GM19351 (cell line): ENCODE results near the gene KIAA1217.
"Not testable (repeated sequence)": the region's sequence is repeated elsewhere in the genome, so short reads cannot be mapped to it uniquely, and the experiment has no call there.

Experiments used
- ATAC-seq: cut with Tn5 transposase; IDR thresholded peaks from one replicate; pipeline ENCODE4 v1.9.1; 2021; ENCODE audit warnings: mild to moderate bottlenecking, moderate library complexity; ENCODE audit not compliant: unreplicated experiment

KIAA1217 gene

DNA sequence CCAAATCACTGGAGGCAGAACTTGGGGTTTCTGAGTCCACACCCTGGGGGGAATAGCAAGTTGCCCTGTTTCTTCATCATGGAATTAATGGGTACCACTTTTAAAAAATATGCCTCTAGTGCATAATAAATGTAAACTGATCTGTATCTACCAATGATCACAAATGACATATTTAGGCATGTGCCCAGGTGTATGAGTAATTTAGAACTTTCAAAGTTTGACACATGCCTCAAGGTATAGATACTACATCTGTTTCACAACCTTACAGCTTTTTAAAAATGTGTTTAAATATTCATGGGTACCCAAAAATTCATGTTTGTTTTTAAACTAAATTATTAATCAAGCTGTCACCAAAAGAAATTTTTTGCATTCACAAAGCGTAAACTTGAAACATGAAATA is 226.0 kb downstream of the KIAA1217 start:
- peak; percentile 54 for ATAC-seq

DNA sequence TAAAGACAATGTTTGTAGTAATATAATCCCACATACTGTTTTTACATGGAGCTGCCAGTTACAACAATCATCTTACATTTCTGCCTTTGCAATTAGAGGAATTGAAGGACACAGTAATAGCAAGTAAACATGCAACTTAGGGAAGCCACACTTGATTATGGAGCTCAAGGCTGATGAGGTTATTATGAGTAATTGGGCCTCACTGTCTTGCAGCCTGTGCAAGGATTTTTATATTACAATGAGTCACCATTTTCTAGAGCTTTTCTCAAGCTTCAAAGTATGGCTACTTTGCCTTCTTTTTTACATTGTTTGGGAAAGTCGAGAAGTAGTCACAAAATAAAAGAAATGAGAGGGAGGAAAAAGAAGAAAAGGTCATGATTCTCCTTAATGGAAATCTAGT is 226.4 kb downstream of the KIAA1217 start:
- no peak for ATAC-seq

DNA sequence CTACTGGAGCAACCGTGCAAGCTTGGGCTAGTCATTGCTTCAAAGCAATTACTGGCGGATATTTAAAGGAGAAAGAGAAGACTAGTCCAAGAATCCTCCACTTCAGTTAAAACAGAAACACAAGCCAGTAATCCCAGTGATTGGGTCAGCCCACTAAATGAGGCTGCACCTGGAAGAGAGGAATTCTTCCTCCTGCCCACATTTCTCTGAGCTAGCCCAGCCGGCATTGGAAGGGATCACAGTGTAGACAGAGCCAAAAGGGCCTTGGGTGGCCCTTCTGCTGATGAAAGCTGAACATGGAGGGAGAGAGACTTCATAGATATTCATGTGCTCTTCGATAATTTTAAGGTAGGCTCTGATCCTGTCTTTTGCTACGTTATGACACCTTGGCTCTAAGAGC is 228.4 kb downstream of the KIAA1217 start:
- ATAC-seq = no peak

DNA sequence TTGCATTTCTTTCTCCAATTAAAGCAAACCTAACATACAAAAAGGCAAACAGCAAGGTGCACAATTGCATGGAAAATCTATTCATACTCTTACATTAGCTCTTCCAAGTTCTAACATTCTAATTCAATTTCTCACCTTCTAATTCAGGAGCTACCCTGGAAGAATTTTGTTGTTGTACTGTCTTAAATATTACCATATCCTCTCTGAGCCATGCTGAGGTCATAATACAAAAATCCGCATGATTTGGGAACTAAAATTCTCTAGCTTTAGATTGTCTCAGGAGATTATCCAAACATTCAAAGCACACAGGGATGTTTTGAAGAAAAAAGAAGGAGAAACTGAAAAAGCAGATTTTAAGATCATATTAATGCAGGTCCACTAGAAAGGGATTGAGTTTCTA is 229.9 kb downstream of the KIAA1217 start:
- no peak for ATAC-seq

DNA sequence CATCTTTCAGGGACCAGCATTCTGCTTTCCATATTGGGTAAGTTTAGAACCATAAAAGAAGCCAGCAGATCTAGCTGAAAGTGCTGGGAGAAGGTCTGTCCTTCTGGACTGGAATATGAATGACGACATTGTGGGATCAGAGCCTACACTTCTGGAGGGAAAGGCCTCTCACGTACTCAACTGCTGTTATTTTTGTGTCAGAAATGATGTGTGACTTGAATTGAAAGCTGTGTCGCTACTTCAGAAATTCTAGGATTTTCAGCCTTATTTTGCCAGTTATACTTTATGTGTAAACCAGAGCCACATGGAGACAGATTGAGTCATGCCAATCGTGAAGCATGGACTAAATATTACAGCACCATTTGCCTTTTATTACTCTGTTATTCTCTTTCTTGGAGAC is 231.0 kb downstream of the KIAA1217 start:
- no peak for ATAC-seq

DNA sequence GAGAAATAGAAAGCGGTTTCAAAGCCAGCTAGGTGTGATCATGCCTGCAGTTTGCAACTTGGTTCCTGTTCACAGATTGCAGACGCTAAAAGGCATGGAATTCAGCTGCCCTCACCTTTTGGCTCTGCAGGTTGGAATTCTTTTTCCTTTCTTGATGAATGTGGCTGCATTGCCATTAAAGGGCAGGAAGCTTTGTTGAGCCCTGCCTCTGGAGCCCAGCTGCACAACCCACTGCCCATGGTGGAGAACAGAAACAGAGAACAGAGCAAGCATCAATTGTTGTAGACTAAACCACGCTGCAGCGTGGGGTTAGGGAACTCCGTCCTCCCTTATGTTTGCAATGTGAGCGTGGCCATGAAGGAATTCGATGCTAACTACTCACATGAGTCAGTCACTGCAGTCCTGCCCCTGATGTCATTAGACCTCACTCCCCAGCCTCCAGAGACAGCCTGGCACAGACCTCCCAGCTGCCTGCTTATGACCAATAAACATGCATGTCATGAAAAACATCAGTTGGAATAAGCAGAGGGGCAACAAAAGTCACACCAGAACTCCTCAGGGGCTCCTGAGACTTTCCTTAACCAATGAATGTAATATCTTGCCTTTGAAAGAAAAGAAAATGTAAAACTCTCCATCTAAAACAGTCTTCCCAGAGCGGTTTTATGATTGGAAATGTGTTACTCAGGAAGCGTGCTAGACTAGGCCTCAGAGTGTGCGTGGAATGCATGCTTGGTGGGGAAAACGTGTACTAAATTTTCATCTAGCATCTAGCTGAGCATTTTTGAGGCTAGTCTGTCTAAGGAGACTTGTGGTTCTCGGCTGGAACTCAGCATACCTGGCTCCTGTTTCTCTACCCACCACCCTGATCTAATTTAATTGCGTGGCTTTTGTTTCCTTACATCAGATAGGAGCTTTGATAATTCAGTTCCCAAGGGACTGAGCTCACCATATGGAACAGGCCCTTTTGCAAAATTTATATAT is 232.2 kb downstream of the KIAA1217 start:
- no peak for ATAC-seq

DNA sequence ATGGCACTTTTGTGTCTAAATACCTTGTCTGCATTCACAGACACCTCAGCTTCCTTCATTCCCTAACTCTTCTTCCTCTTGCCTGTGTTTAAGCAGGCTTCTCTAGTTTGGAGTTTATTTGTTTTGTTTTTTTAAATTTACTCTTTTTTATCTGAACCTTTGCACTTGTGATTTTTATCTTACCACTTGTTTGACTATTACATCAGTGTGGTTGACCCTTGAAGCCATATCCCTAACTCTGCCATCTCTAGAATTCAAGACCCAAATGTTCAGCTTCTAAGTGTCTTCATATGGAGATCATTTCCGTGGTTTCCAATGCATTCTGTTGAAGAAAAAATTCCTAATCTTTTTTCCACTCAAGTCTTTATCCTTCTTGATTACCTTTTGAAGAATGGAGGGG is 233.3 kb downstream of the KIAA1217 start:
- ATAC-seq = no peak

DNA sequence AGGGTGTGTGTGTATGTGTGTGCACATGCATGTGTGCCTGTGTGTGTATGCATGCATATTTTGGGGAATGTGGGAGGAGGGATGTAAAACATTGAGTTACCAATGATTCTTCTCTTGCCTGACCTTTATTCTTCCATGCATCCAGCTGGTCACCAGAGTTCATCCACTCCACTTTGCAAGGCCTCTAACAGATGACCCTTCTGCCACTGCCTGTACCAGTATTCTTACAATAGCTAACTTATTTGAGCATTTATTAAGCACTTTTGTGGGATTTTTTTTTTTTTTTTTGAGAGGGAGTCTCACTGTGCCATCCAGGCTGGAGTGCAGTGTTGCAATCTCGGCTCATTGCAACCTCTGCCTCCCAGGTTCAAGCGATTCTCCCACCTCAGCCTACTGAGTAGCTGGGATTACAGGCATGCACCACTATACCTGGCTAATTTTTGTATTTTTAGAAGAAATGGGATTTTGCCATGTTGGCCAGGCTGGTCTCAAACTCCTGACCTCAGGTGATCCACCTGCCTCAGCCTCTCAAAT is 233.8 kb downstream of the KIAA1217 start:
- ATAC-seq = not testable (repeated sequence)

DNA sequence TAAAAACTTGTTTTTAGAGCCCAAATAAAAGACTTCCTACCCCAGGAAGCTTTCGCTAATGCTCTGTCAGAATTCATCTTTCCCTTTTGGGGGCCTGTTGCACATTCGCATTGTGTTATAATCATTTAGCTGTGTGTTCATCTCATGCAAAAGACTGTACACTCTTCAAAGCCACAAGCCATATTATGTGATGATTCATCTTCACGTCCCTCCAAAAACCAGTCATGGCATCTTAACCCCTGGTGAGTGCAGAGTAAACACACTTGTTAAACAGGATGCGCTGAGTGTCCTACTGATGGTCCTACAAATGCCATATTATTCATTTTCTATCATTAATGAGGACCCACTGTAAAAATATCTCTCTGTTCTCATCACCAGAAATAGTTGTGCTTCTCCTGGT is 235.4 kb downstream of the KIAA1217 start:
- no peak for ATAC-seq

DNA sequence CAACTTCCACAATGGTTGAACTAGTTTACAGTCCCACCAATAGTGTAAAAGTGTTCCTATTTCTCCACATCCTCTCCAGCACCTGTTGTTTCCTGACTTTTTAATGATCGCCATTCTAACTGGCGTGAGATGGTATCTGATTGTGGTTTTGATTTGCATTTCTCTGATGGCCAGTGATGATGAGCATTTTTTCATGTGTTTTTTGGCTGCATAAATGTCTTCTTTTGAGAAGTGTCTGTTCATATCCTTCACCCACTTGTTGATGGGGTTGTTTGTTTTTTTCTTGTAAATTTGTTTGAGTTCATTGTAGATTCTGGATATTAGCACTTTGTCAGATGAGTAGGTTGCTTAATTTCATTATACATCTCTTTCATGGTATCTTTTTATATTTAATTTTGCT is 237.0 kb downstream of the KIAA1217 start:
- ATAC-seq = not testable (repeated sequence)

DNA sequence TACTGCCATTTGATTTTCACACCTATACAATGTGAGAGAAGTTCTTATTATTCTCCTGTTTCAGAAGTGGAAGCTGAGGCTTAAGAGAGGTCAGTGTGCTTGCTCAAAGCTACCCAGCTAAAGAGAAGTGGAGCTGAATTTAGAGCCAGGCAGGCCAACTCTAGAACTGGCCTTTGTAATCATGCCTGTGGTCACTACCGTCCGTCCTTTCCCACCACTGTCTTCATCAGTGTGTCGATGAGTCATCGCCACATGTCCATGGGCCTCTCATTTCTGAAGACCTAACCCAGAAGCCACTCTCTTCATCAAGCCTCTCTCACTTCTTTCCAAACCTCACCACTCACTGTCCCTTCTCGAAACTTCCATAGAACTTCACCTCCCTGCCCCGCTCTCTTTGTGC is 237.8 kb downstream of the KIAA1217 start:
- ATAC-seq = no peak

DNA sequence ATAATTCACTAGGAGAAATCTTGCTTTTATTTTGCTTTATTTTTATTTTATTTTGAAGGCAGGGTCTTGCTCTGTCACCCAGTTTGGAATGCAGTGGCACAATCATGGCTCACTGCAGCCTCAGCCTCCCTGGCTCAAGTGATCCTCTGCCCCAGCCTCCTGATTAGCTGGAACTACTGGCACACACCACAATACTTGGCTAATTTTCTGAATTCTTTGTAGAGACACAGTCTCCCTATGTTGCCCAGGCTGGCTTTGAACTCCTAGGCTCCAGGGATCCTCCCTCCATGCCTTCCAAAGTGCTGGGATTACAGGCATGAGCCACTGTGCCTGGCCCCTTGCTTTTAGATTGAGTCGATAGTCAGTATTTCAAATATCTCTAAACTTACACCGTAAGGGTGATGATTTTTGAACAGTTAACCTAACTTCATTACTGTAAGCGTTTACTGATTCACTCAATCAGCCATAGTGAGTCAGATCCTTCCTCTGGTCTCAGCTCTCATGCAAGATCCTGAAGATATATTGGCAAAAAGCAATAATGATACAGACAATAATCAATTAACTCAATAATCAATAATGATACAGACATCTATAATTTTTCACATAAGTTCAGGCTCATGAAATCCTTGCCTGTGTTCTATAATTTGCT is 239.5 kb downstream of the KIAA1217 start:
- ATAC-seq = no peak

DNA sequence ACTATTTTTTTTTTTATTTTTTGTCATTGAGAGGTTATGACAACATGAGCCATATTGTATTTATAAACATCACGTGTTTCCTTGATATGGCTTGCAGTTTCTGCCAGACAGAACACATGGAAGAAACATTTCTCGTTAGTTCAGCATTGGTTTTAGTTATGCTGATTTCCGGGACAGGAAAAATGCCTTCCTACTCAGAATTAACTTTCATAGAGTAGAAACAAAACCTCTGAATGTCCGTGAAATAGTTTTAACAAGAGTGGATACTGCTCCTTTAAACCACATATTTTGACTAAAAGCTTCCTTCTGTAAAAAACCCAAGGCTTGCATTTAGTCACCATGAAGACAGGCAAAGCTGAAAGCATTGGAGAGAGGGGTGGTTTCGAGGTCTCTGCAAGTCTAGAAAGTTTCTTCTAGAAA is 240.4 kb downstream of the KIAA1217 start:
- peak; percentile 87 for ATAC-seq

DNA sequence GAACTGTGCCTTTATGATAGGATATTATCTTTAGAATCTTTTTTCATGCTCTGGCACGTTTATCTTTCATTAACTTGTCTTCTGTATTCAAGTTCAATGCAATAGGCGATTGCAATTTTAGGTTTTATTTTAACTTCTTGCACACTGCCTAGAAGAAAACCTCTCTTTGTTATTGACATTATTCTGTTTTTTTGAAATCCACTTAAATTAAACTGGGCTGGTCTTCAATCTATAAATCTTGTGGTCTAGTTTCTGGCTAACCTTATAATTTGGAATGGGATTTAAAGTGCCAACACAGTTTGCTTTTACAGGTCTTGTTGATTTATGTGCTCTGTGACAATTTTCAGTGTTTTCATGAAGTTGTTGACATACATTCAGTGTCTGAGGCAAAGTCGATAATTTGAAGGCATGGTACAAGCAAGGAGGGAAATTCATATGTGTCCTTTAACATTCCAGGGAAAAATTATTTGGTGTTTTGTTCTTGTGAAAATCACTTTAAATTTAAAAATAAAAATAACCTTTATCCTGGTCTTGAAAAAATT is 240.9 kb downstream of the KIAA1217 start:
- ATAC-seq = no peak

DNA sequence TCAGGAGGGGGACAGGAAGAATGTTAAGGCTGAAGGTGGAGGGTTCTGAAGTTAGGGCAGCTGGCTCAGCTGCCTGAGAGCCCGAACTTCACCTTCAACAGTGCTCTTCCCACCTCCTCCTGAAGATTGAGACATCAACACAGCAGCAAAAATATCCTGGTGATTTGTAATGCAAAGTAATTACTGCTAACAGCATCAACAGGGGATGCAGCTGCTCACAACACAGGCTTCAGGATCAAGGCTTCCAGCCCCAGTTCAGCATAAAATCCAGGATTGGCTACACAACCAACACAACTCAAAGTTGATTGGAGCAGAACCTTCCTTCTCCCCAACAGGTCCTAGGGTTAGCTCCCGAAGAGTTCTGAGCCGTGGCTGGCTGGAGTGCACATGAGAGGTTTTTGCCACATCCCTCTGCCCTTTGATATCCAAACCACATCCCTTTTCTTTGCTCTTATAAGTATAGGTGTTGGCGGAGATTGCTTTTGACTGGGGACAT is 242.4 kb downstream of the KIAA1217 start:
- no peak for ATAC-seq

DNA sequence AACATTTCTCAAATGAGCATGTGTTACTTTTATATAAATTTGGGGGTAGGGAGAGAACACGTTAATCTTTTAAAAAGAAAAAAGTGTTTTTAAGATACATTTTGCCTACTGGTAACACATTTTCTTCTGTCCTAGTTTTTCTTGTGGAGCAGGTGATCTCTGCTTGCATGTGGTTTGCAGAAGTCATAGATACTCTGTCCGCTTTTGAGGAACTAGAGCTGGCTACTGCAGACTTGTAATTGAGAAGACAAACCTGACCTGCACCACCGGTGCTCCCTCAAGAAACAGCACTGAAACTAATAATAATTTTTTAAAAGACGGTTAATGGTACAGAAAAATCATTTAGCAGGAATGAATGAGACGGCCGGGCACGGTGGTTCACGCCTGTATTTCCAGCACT is 243.1 kb downstream of the KIAA1217 start:
- ATAC-seq = no peak

DNA sequence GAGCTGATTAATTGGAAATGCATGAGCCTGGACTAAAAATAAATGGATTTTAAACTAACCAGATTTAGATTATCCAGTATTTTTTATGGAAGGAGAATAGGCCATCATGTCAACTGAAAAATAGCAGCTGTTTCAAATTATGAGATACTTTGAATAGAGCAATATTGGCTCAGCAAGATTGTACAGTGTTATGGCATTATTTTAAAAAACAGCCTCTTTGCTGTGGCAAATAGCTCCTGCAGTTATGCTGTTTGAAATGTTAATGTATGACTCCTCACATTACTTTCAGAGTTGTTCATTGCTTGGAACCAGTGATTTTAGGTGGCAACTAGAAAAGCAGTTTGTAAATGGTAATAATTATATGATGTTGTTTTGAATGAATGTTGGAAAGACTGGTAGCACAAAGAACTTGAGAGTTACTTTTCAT is 244.5 kb downstream of the KIAA1217 start:
- ATAC-seq = no peak

DNA sequence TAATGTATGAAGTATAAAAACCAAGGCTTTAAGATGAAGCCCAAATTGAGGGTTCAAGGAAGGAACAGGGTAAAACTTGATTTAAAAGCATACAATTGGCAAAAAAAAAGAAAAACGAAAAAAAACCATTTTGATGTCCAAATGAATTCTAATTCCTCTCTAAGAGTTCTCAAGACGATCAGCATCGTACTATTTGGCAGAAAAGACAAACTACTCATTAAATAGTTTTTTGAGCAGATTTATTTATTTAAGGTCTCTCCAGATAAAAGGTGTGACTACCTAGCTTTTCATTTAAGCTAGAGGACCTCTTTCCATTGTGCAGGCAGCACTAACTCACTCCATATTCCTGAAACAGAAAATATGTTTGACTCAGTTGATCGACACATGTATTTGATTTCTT is 245.0 kb downstream of the KIAA1217 start:
- ATAC-seq = no peak

DNA sequence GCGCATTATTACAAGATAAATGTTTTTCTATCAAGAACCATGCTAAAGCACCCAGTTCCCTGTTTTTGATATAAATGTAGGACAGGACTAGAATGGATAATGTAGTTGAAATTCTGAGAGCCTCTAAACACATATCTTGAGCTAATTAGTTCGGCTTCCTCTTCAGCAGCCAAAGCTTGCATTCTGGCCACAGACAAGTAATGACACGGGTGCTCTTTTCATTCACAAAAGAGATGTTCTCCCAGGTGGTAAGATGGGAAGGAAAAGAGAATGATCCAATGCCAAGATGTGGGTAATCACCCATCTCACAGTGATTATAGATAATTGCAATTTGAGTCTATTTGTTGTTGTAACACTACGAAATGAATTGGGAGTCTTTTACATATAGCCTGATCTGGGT is 246.5 kb downstream of the KIAA1217 start:
- no peak for ATAC-seq

DNA sequence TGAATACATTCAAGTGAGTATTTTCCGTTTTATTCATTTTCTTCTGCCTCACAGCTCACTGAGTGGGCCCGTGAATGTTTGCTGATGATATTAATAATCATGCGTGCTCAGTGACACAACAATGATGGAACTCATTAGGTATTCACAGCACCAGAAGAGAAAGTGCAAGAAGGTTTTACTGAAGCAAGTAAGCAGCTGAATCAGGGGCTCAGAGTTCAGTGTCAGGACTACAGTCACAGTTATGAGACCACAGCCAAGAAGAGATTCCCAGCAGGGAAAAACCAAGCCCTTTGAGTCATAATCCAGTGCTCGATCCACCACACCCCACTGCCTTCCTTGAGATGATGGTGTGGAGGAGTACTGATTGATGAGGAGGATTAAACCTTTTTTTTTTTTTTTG is 247.4 kb downstream of the KIAA1217 start:
- ATAC-seq = no peak

DNA sequence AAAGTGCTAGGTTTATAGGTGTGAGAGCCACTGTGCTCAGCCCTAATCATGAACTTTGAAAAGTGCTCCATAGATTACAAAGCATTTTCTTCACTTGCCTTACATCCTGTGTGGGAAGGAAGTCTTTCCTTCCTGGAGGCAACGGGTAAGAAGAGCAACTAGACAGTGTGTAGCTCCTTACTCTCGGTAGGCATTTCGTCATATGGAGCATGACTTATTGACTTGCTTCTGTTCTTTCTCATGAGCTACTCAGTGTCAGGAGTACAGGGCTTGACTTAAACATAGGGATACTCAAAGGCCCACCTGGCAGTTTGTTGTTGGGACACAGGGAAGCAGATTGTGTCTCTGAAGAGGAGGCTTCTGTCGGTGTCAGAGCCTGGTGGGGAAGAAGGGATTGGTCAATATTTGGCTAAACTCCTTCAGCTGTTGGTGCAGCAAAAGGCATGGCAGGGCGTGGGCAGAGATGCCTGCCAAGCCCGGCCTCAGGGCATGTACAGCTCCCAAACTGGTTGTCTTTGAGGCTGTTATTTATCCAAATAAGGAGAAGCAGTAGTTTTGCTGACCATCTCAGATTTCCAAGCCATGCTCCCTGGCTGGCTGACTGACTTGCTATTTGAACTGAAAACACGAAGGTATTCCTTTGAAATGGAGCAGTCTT is 248.9 kb downstream of the KIAA1217 start:
- no peak for ATAC-seq
